ENCODE measurements around the gene CCL14. TPM values are rescaled to one million over a fixed set of nuclear protein-coding genes. Genes with fewer than 3 reads are reported as not detected.

The CCL14 gene
- total and polyA plus RNA-seq, 4 donors = 2.9 to 66.0 (median 28.3) TPM

- no peaks in the 10 kb centered on the region for H3K36me3 ChIP-seq (ENCODE audit: control insufficient read depth in 4 of 4, insufficient read depth in 4 of 4, low read length in 4 of 4)
- H3K9ac ChIP-seq (ENCODE audit: insufficient read depth in 1 of 2, low read length in 2 of 2) = no peak overlapping the region
- ATAC-seq (ENCODE audit: insufficient read depth, low FRiP score) (no peak), DNase-seq (no peak)
- peaks cover 0 to 3% (median 2%) of the 10 kb centered on the region in 5 donors for H3K4me1 ChIP-seq (ENCODE audit: control insufficient read depth in 5 of 5, insufficient read depth in 5 of 5, low read length in 5 of 5)
- H3K27me3 ChIP-seq (ENCODE audit: control insufficient read depth in 3 of 3, insufficient read depth in 3 of 3, low read length in 2 of 3) = no peaks in the 10 kb centered on the region
- 60 to 66% methylated on average over 10 of the region's 10 CpGs for WGBS, 2 donors
- H3K27ac ChIP-seq (ENCODE audit: low read depth in 1 of 2, low read length in 1 of 2) = peak overlapping the region in 1 of 2 donors; percentile 2
- no peak for TF ChIP-seq CTCF (IDR thresholded peaks at IDR 0.05; ENCODE audit: control extremely low read depth, extremely low read depth)
- no peaks in the 10 kb centered on the region for H3K9me3 ChIP-seq (ENCODE audit: control insufficient read depth in 4 of 4, insufficient read depth in 3 of 4, low read length in 3 of 4)
- H3K4me3 ChIP-seq = no peak overlapping the region
Observed at GRCh38 chr17:35973333-35974260, 12.9 kb downstream of the CCL14 start.

- Histone ChIP-seq H3K9ac (ENCODE audit: insufficient read depth in 1 of 2, low read length in 2 of 2) (no peak overlapping the region), H3K36me3 (ENCODE audit: control insufficient read depth in 4 of 4, insufficient read depth in 4 of 4, low read length in 4 of 4) (no peaks in the 10 kb centered on the region), H3K4me3 (no peak overlapping the region), H3K27me3 (ENCODE audit: control insufficient read depth in 3 of 3, insufficient read depth in 3 of 3, low read length in 2 of 3) (no peaks in the 10 kb centered on the region), H3K4me1 (ENCODE audit: control insufficient read depth in 5 of 5, insufficient read depth in 5 of 5, low read length in 5 of 5) (peaks cover 0 to 3% (median 2%) of the 10 kb centered on the region in 5 donors), H3K9me3 (ENCODE audit: control insufficient read depth in 4 of 4, insufficient read depth in 3 of 4, low read length in 3 of 4) (no peaks in the 10 kb centered on the region), H3K27ac (ENCODE audit: low read depth in 1 of 2, low read length in 1 of 2) (no peak overlapping the region)
- WGBS, 2 donors = 78 to 86% methylated on average over 4 of the region's 4 CpGs
- ATAC-seq (ENCODE audit: insufficient read depth, low FRiP score) (no peak), DNase-seq (no peak)
- TF ChIP-seq CTCF (IDR thresholded peaks at IDR 0.05; ENCODE audit: control extremely low read depth, extremely low read depth) = no peak
Observed at GRCh38 chr17:35972945-35973332, 13.6 kb downstream of the CCL14 start.

GRCh38 chr17:35972535-35972934 lies 14.0 kb downstream of the CCL14 start:
- H3K4me3 ChIP-seq = no peak overlapping the region
- TF ChIP-seq CTCF (IDR thresholded peaks at IDR 0.05; ENCODE audit: control extremely low read depth, extremely low read depth) = no peak
- H3K9ac ChIP-seq (ENCODE audit: insufficient read depth in 1 of 2, low read length in 2 of 2) = no peak overlapping the region
- H3K9me3 ChIP-seq (ENCODE audit: control insufficient read depth in 4 of 4, insufficient read depth in 3 of 4, low read length in 3 of 4) = no peaks in the 10 kb centered on the region
- no peak for DNase-seq
- no peaks in the 10 kb centered on the region for H3K27me3 ChIP-seq (ENCODE audit: control insufficient read depth in 3 of 3, insufficient read depth in 3 of 3, low read length in 2 of 3)
- H3K36me3 ChIP-seq (ENCODE audit: control insufficient read depth in 4 of 4, insufficient read depth in 4 of 4, low read length in 4 of 4) = no peaks in the 10 kb centered on the region
- no peak for ATAC-seq (ENCODE audit: insufficient read depth, low FRiP score)
- peaks cover 0 to 3% (median 2%) of the 10 kb centered on the region in 5 donors for H3K4me1 ChIP-seq (ENCODE audit: control insufficient read depth in 5 of 5, insufficient read depth in 5 of 5, low read length in 5 of 5)
- WGBS, 2 donors = 88 to 93% methylated on average over 6 of the region's 6 CpGs
- no peak overlapping the region for H3K27ac ChIP-seq (ENCODE audit: low read depth in 1 of 2, low read length in 1 of 2)

Measured in lung (tissue), 12 donors.